Measurements from ENCODE around the gene ZMYND10. TPM values are rescaled to one million over a fixed set of nuclear protein-coding genes. Genes with fewer than 3 reads are reported as not detected.

ZMYND10 gene
- total RNA-seq, 1 experiment from 2014 or later: 1.4 TPM

- Histone ChIP-seq H2BK5ac (ENCODE audit: insufficient read length, low read length) (no peak overlapping the region), H2BK120ac (ENCODE audit: low read depth, low read length, poor library complexity, severe bottlenecking) (no peak overlapping the region), H2BK12ac (ENCODE audit: insufficient read length, low read depth, low read length) (no peak overlapping the region), H3K18ac (ENCODE audit: insufficient read length, low read depth, low read length) (no peak overlapping the region), H3K9ac (ENCODE audit: extremely low read depth, insufficient read length, low read length) (no peak overlapping the region), H2BK15ac (ENCODE audit: low read depth, low read length) (no peak overlapping the region), H2BK20ac (ENCODE audit: low read depth, low read length, poor library complexity, severe bottlenecking) (no peak overlapping the region), H3K4me2 (ENCODE audit: insufficient read depth, insufficient read length, low read length) (no peak overlapping the region), H3K9me3 (ENCODE audit: control insufficient read depth, low read depth, low read length) (no peaks in the 10 kb centered on the region), H3K27ac (ENCODE audit: insufficient read length, low read depth, low read length) (no peak overlapping the region), H3K23me2 (ENCODE audit: insufficient read length, low read depth, low read length, poor library complexity, severe bottlenecking) (no peaks in the 10 kb centered on the region), H3K4ac (ENCODE audit: low read depth, low read length) (no peak overlapping the region), H3K4me1 (ENCODE audit: insufficient read depth, low read length) (no peaks in the 10 kb centered on the region), H4K5ac (ENCODE audit: insufficient read length, low read depth, low read length) (no peak overlapping the region), H3K79me1 (ENCODE audit: insufficient read depth, low read depth, low read length, poor library complexity, severe bottlenecking) (no peaks in the 10 kb centered on the region), H3T11ph (ENCODE audit: low read length) (no peak overlapping the region), H3K14ac (ENCODE audit: insufficient read depth, low read length) (no peak overlapping the region; the same call in 1 of the 2 replicates), H4K20me1 (ENCODE audit: control insufficient read depth, insufficient read depth, insufficient read length) (peaks cover 2% of the 10 kb centered on the region), H4K8ac (replicated peaks; ENCODE audit: insufficient read length, low read depth, low read length) (no peak overlapping the region), H2AK5ac (ENCODE audit: insufficient read length, low read length) (no peak overlapping the region), H3K56ac (ENCODE audit: insufficient read length, low read depth, low read length) (no peak overlapping the region), H3K27me3 (ENCODE audit: insufficient read depth, low read length) (no peaks in the 10 kb centered on the region), H4K91ac (ENCODE audit: insufficient read length, low read depth, low read length) (no peak overlapping the region), H3K23ac (ENCODE audit: insufficient read length, low read depth, low read length) (no peak overlapping the region), H2AFZ (ENCODE audit: low read length) (no peak overlapping the region), H3K79me2 (ENCODE audit: insufficient read depth, low read length) (no peaks in the 10 kb centered on the region)
- Mint-ChIP-seq H3K36me3 (ENCODE audit: insufficient read depth in 1 of 3, low read depth in 3 of 3) (no peaks in the 10 kb centered on the region), H3K27ac (peak overlapping the region in 2 of 3 experiments; percentile 56 to 74; a peak in 3 of 7 replicates), H3K4me3 (no peak overlapping the region; a peak in 1 of 5 replicates), H3K27me3 (ENCODE audit: low read depth) (peaks cover 2% of the 10 kb centered on the region), H3K4me1 (peaks cover 16 to 43% of the 10 kb centered on the region in 2 experiments), H3K9me3 (no peaks in the 10 kb centered on the region)
- WGBS (ENCODE audit: extremely low coverage, insufficient read length, low lambda C conversion rate): no CpG with 5 or more reads among the region's 8 CpGs
- DNase-seq: no peak
- peak; percentile 15; the same call in 1 of the 3 replicates for TF ChIP-seq CTCF (conservative IDR thresholded peaks at IDR 0.05)
Measured at GRCh38 chr3:50372349-50372748, 26.8 kb upstream of the ZMYND10 start.
